ENCODE measurements around the gene PAQR4.

The PAQR4 gene

DNA sequence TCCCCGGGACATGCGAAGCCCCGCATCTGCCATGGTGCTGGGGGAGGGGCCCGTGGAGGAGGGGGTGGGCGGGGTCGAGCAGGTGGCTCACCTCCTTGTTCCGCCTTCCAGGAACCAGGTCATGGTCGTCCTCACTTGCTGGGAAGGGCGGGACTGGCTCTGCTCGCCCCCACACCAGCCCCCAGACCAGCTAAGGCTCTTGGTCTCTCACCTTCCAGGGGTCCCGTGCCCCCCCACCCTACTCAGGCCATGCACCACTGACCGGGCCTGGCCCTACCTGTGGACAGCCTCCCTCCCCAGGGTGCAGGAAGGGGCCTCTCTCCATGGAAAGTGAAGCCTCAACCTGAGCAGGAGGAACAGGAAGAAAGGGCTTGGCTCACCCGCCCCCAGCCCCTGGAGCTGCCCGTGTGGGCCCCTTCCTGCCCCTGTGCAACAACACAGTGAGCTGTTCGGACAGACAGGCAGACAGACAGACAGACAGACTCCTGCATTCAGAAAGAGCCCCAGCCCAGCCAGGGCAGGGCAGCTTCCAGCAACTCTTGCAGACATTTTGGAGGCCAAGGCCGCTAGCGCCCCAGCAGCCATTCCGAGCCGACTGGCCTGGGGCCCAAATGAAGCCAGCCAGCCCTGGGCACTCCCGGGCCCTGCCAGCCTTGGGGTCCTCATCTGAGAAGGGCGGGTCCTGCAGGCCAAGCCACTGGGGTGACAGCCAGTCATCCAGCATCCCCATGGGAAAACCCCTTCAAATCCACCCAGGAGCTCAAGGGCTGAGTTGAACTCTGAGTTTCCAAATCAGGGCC lies 13.2 kb upstream of the PAQR4 start:
- TF ChIP-seq, protein P1, sequence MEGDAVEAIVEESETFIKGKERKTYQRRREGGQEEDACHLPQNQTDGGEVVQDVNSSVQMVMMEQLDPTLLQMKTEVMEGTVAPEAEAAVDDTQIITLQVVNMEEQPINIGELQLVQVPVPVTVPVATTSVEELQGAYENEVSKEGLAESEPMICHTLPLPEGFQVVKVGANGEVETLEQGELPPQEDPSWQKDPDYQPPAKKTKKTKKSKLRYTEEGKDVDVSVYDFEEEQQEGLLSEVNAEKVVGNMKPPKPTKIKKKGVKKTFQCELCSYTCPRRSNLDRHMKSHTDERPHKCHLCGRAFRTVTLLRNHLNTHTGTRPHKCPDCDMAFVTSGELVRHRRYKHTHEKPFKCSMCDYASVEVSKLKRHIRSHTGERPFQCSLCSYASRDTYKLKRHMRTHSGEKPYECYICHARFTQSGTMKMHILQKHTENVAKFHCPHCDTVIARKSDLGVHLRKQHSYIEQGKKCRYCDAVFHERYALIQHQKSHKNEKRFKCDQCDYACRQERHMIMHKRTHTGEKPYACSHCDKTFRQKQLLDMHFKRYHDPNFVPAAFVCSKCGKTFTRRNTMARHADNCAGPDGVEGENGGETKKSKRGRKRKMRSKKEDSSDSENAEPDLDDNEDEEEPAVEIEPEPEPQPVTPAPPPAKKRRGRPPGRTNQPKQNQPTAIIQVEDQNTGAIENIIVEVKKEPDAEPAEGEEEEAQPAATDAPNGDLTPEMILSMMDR (IDR thresholded peaks at IDR 0.05; ENCODE audit: low read depth, low read length): no peak
- Histone ChIP-seq H3K4me1 (no peaks in the 10 kb centered on the region), H3K36me3 (no peaks in the 10 kb centered on the region), H3K9me3 (no peaks in the 10 kb centered on the region), H3K27me3 (no peaks in the 10 kb centered on the region; the same call in 1 of the 2 replicates), H3K4me3 (ENCODE audit: low read depth, low read length) (no peak overlapping the region)
- no peak for DNase-seq

DNA sequence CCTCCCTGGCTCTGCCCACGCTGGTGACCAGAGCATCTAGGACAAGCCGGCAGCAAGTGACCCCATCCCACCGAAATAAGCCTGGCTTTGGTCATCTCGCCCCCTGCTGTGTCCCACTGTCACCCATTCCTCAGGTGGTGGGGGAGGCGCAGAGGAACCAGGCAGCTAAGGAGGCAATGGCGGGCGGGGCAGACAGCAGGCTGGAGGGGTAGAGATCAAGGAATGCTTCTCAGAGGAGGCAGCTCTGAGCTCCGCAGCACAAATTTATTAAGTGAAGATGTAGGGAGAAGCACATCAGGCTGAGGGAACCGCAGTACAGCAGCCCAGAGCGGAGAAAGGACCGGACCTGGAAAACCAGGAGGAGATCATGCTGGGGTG lies 12.6 kb upstream of the PAQR4 start:
- DNase-seq: no peak
- TF ChIP-seq, protein P1 (IDR thresholded peaks at IDR 0.05; ENCODE audit: low read depth, low read length): no peak
- no peaks in the 10 kb centered on the region for H3K4me1 ChIP-seq

DNA sequence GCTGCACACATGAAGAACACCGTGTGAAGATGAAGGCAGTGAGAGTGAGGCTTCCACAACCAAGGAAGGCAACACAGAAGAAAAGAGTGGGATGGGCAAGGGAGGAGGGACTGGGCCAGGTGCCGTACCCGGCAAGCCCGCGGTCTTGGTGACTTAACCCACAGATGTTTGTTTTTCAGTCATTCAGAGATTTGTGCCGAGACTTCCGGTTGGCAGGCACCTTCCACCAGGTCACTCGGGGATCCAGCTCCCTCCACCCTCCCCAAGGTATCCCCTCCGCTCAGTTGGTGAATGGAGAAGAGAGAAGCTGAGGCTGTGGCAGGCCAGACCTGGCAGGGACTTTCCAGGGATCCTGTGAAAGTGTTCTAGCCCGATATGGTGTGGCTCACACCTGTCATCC lies 9.9 kb upstream of the PAQR4 start:
- TF ChIP-seq, protein P1 (IDR thresholded peaks at IDR 0.05; ENCODE audit: low read depth, low read length): no peak
- Histone ChIP-seq H3K4me1 (no peaks in the 10 kb centered on the region), H3K27me3 (no peaks in the 10 kb centered on the region; the same call in 1 of the 2 replicates)

More for the DNA sequence above, 12.6 kb upstream of the PAQR4 start:
- H3K4me3 ChIP-seq (ENCODE audit: low read depth, low read length): no peak overlapping the region
- H3K9me3 ChIP-seq: no peaks in the 10 kb centered on the region
- no peaks in the 10 kb centered on the region for H3K36me3 ChIP-seq
- H3K27me3 ChIP-seq: no peaks in the 10 kb centered on the region; the same call in 1 of the 2 replicates

DNA sequence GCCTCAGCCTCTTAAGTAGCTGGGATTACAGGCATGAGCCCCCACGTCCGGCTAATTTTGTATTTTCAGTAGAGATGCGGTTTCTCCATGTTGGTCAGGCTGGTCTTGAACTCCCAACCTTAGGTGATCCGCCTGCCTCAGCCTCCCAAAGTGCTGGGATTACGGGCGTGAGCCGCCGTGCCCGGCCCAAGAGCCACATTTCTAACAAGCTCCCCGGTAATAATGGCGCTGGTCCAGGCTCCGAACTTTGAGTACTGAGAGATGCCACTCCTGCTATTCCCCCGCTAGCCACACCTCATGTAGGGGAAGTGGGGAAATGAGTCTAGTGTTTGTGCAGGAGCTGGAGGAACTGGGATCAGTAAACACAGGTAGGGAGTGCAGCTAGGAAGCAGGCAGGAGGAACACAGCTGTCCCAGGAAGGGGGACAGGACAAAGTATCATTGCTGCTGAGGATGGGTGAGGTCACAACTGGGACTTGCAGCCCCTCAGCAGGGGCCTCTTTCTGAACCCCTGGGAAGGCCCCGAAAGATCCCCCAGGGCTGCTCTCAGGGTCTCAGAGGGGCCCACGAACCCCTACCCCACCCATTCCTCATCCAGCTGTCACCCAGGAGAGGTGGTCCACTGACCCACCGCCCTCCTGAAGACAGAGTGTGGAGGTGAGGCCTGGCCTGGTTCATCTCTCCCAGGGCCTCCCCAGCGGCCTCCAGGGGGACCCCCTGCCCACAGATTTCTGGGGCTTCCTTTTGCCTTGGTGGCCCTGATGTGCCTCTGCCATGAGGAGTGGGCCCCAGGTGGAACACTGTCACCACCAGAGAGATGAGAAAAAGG lies 8.8 kb upstream of the PAQR4 start:
- no peak overlapping the region for H3K4me3 ChIP-seq (ENCODE audit: low read depth, low read length)
- TF ChIP-seq, protein P1 (IDR thresholded peaks at IDR 0.05; ENCODE audit: low read depth, low read length): no peak
- DNase-seq: no peak

More for the DNA sequence above, 9.9 kb upstream of the PAQR4 start:
- Histone ChIP-seq H3K36me3 (no peaks in the 10 kb centered on the region), H3K9me3 (no peaks in the 10 kb centered on the region), H3K4me3 (ENCODE audit: low read depth, low read length) (no peak overlapping the region)
- DNase-seq: no peak

DNA sequence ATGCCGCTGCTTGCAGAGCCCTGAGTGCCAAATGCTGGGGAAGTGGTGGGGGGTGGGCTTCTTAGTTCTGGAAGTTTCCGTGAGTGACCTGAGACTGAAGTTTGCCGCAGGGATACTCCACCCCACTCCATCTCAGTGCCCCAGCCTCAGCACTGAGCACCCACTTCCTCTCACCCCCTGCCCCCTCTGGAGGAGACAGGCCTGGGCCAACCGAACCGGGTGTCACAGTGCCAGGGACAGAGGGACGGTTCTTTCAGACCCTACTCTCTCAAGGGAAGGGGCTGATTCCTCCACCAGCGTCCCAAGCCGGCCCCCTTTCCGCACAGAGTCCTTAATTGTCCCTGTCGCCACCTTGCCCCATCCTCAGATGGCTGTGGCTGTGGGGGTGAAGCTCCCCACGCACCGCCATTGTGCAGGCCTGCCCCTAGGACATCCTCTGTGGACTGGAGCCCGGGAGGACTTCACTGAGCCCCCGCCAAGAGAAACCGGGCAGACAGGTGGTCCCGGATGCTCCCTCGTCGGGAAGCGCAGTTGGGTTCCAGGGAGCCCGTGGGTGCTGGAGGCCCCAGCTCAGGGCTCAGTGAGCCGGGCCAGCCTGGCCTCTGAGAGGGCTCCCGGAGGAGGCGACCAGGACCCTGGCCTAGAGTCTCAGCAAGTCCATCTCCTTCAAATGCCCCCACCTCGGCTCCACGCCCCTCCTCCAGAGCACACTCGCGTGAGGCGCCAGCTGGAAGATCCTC lies 6.6 kb upstream of the PAQR4 start:
- no peak for DNase-seq
- Histone ChIP-seq H3K27me3 (no peaks in the 10 kb centered on the region; the same call in 1 of the 2 replicates), H3K9me3 (no peaks in the 10 kb centered on the region), H3K36me3 (no peaks in the 10 kb centered on the region), H3K4me3 (ENCODE audit: low read depth, low read length) (no peak overlapping the region; the same call in 1 of the 2 replicates), H3K4me1 (no peaks in the 10 kb centered on the region)
- TF ChIP-seq, protein P1 (IDR thresholded peaks at IDR 0.05; ENCODE audit: low read depth, low read length): no peak

More for the DNA sequence above, 8.8 kb upstream of the PAQR4 start:
- H3K36me3 ChIP-seq: no peaks in the 10 kb centered on the region
- no peaks in the 10 kb centered on the region for H3K9me3 ChIP-seq
- H3K27me3 ChIP-seq: no peaks in the 10 kb centered on the region; the same call in 1 of the 2 replicates
- no peaks in the 10 kb centered on the region for H3K4me1 ChIP-seq

All from BE2C (cell line).